IPS-NIHi7 (cell line): ENCODE measurements around the gene CHST15.
A peak's percentile ranks its signal among the peaks of the same experiment; 100 is the strongest.

Experiments used
- DNase-seq: peaks from one replicate; pipeline ENCODE4 v3.0.0; 2012; ENCODE audit warnings: mixed read lengths; ENCODE audit errors: extremely low spot score

The CHST15 gene

DNA sequence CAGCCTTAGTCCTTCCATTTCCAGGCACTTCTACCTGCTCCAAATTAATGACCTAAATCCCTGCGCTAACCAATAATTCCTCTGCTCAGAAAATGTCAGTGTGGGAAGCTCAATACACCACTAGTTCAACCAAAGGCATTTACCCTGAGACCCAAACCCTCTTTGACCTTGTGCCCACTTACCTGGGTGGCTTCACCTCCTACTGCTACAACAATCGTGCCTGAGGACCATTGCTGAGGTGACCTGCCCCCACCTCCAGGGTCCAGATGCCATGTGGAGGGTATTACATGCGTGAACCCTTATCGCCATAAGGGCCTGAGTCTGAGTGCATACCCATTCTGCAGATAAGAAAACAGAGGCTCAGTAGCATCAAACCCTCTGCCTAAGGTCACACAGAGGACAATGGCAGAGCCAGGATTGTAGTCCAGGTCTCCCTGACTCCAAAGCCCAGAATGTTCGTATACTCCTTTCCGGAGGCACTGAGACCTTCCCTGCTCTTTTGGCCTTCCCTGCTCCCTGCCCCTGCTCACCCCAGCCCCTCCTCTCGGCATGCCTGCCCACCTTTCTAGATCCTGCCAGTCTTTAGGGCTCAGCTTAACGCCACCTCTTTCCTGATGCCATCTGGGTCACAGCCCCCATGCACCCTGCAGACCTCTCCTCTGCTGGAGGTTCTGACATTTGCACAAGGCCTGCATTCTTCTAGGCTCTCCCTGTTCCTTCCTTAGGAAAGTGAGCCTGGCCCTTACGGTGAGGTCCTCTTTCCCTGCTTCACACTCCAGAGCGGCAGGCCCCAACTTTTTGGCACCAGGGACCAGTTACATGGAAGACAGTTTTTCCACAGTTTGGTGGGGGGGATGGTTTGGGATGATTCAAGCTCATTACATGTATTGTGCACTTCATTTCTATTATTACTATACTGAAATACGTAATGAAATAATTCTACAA is 94.9 kb downstream of the CHST15 start:
- peak; percentile 2 for DNase-seq

DNA sequence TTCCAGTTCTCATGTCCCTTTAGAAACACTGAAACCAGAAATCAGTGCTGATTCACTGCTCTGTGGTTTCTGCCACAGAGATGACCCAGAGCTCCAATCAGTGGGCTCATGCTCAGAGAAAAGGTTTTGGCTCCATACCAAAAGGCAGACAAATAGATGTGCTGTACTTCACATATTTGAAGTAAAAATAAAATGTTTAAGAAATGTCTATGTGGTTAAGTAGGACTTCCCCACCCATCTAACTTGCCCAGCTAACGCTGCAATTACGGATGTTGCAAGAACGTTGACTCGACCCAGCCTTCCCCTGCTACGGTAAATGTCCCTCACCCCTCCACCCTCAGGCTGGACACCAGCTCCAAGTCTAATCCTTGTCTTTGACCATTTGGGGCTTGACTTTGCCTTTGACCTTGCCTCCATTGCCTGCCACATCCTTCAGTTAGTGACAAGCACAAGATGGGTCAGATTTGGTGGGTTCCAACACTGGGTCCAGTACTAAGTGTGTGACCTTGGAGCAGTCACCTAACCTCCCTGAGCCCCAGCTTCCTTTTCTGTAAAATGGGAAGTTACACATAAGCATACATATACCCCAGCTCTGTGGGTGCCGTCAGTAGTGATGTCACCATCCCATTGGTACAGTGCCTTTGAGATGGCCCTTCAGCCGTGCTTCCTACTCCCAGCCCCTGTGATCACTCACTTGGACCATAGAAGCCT is 95.8 kb downstream of the CHST15 start:
- peak; percentile 2 for DNase-seq

DNA sequence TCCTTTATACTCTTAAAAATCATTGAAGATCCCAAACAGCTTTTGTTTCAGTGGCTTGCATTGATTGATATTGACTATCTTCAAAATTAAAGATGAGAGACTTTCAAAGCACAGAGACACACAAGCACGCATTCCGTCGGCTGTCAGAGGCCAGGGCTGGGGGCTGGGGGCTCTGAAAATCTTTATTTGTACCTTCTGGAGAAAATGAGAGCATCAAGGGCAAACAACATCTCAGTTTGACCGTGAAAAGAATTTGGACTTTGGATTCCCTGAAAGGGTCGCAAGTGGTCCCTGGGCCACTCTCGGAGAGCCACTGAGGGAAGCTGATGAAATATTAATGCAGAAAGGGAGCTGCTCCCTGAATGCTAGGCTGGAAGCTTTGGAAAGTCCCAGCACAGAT is 96.4 kb downstream of the CHST15 start:
- no peak for DNase-seq

DNA sequence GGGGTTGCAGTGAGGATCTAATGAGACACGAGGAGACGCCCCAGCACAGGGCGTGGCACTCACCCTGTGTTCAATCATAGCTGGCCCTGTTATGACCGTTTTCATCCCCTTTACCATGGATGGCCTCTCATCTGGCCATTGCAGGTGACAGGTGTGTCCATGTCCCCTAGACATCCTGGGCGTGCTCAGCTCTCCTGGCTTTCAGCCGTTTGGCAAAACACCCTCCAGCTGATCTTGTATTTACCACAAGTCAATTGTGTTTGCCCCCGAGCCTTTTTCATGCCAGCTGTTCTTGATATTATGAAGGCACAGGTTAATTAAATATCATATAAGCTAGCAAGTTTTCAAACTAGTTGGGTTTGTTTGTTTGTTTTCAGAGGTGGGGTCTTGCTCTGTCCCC is 97.1 kb downstream of the CHST15 start:
- DNase-seq: no peak

DNA sequence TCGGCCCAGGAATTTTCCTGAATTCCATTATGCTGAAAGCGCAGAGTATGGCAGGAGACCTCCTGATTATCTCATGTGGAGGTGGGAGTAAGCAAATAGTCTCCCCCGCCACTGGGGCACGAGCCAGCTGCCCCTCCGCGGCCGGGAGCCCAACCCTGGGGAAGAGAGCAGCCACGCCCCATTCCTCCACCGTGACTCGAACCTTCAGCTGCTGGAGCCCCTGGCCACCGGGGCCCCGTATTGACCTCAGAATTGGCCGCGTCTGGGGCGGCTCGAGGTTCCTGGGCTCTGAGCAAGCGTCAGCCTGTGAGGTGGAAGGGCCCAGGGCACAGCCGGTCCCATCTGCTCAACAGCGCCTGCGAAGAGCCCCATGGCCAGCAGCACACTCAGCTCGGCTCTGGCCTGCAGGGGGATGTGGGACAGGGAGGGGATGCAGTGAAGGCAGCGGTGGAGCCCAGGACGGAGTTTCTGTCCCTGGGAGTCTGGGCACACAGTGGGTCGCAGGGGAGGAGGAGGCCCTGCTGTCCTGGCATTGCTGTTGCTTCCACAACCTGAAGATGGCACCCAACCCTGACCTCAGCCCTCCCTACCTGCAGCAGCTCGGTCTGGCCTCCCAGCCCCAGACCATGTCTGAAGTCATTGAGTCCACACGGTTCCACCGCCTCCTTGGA is 97.8 kb downstream of the CHST15 start:
- peak; percentile 86 for DNase-seq

DNA sequence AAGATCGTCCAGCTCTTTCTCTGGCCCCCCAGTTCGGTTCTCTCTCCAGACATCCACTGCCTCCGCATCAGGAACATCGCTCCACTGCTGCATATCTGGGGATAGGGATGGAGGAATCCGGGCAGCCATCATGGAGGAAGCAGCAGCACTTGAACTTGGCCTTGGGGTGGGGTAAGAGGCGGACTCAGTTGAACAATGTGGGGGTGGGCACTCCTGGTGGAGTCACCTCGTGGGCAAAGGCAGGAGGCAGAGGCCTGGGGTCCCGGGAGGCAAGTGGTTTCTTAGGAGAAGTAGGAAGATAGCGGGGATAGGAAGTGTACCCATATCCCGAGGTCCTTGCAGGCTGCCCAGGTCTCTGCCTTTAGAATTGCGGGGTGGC is 98.3 kb downstream of the CHST15 start:
- DNase-seq: no peak

DNA sequence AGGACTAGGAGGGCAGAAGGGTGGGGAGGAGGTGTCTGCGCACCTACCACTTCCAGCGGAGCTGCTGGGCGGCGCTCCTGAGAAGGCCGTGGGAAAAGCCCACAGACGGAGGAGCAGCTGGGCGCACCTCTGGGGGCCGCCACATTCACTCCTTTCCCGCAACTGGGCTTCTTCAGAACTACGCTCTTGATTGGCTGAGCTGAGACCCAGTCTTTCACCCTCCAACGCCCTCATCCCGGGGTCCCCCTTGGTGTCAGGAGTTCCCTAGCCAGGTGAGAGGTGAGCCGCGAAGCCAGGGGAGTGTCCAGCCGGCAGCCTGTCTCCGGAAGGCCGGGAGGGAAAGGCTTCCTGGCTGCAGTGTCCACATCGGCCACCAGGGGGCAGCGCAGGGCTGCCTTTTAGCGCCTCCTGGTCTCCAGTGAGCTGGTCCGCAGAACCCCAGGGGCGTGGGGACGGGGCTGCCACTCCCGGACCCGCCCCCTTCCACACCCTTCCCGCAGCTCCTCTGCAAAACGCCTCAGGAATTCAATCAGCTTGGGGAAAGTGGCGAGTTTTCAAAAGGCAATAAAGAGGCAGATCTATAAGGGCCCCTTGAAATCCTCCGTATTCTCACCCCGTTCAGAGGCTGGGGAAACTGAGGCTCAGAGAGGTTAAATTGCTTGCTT is 98.8 kb downstream of the CHST15 start:
- DNase-seq: peak; percentile 93

DNA sequence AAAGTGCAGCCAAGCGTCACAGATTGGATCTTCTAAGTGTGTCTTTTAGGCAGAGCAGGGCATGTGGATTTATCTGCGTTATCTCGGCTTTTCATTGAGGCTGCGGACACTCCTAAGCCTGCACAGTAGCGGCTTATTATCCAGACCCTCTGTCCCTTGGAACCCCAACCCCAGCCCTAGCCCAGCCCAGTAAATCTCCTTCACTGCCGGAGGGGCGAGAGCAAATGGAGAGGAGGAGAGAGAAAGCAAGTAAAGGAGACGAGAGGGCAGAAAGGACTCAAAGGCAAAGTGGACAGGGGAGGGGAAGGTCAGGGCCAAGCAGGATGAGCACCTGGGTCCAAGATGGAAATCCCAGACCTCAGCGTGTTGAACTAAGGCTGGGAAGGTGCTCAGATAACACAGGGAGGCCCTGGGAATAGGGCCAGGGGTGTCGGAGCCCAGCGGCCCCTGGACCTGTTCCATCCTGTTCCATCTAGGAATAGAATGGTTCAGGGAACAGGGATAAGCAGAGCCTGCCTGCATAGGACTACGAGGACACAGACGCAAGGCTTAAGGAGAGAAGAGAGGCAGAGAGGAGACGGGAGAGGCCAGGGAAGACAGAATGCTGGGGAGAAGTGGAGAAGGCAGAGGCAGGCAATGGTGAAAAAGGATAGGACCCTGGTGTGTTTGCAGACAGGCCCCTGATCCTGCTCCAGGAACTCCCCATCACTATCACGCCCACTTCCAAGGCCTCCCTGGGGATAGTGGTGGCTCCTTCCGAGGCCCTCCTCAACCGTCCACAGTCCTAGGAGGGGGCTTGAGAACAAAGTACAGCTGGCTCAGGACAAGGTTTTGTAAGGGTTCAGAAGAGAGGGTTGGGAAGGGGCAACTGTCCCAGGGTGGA is 99.6 kb downstream of the CHST15 start:
- DNase-seq: peak; percentile 4

DNA sequence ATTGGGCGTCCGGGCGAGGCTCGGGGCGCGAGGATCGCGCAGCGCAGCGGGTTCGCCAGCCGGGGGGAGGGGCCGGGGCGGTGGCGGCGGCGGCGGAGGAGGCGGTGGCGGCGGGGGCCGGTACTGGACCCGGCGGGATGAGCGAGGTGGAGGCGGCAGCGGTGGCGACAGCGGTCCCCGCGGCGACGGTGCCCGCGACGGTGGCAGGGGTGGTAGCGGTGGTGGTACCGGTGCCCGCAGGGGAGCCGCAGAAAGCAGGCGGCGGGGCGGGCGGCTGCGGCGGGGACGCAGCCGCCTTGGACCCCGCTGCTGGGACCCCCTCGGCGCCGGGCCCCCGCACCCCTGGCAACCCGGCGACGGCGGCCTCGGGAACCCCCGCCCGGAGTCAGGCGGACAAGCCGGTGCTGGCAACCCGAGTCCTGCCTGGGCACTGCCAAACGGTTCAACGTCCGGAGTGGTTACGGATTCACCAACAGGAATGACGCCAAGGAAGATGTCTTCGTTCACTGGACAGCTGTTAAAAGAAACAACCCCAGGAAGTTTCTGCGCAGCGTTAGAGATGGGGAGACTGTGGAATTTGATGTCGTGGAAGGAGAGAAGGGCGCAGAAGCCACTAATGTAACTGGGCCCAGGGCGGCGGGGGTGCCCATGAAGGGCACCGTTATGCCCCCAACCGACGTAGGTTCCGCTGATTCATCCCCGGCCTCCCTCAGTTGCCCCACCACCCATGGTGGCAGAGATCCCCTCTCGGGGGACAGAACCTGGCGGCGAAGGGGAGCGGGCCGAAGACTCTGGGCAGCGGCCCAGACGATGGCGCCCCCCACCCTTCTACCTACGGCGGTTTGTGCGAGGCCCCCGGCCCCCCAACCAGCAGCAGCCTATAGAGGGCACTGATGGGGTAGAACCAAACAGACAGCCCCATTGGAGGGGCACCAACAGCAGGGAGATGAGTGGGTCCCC is 101.5 kb downstream of the CHST15 start:
- peak; percentile 10 for DNase-seq

DNA sequence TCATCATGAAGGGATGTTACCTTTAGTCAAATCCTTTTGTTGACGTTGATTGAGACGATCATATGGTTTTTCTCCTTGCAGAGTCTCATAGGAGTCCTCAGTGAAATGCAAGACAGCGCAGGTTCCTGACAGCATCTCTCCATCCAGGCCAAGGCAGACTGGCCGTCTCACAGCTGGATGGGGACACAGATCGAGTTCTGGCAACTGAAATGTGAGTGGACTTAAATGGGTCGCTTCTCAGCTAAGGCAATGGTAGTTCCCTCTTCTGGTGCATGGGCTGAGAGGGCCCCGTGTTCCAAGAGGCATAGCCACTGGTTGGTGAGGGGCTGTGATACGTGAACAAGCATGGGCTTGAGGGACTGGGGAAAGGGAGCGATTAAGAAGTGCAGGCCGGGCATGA is 102.5 kb downstream of the CHST15 start:
- DNase-seq: peak; percentile 3

DNA sequence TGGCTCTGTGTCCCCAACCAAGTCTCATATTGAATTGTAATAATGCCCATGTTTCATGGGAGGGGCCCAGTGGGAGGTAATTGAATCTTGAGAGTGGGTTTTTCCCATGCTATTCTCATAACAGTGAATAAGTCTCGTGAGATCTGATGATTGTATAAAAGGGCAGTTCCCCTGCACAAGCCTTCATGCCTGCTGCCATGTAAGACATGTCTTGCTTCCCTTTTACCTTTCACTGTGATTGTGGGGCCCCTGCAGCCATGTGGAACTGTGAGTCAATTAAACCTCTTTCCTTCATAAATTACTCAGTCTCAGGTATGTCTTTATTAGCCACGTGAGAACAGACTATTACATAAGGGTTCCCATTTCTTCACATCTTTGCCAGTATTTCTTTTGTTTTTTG is 104.7 kb downstream of the CHST15 start:
- no peak for DNase-seq

DNA sequence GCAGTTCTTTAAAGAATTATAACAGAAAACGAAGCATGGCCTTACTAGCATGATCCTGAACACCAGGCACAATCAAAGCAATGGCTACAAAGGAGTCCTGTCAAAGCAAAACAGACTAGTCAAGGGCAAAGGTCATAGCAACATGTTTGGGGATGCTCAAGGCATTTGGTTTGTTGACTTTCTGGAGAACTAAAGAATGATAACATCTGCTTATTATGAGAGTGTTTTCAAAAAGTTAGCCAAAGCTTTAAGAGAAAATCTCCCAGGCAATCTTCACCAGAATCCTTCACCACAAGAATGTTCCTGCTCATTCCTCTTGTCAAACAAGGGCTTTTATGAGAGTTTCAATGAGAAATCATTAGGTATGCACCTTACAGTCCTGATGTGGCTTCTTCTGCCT is 106.7 kb downstream of the CHST15 start:
- DNase-seq: no peak

DNA sequence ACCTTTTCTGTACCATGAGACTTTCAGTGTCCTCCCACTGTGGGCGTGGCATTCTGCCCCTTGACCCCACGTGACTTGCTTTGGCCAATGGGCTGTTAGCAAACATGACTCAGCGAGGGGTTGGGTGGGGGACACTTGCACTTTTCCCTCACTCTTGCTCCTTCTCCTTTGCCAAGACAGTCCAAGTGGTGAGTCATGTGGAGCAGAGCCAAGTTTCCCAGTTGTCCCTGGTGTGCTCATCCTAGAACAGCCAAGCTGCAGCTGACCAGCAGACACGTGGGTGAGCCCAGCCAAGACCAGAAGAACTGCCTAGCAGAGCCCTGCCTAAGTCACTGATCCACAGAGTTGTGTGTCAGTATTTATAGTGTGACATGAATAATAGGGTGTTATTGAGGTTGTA is 119.0 kb downstream of the CHST15 start:
- no peak for DNase-seq

DNA sequence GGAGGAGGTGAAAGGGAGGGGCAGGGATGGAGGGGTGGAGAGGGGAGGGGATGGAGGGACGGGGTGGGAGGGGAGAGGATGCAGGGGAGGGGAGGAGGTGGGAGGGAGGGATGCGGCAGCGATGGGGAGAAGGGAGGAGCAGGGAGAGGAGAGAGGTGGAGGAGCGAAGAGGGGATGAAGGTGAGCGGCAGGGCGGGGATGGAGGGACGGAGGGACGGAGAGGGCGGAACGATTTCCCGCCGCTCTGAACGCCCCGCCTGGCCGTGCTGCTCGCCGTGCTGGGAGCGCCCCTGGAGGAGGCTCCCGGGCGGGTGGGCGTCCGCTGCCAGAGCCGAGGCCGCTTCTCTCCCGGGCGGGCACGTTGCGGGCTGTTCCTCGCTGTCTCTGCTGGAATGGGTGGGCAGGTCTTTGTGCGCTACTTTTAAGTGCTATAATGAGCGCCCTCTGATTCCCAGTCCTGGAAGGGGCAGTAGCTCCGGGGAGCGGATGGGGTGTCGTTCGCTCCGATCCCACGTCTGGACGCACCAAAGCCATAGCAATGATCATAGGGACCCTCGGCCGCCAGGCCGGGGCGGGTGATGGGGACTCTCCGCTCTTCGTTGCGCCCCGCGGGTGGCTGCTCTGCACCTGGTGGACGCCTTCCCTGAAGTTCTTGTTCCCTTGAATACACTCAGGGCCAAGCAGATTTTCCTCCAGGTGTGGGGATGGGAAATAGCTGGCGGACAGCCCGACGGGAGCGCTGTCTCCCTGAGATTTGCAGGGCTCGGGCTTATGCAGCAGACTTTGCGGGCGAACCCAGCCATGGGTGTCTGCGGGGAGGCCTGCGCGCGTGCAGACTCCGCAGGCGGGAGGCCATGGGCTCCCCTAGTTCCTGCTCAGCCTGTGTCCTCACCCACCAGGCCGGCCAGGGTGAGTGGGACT is 120.7 kb downstream of the CHST15 start:
- DNase-seq: peak; percentile 71

DNA sequence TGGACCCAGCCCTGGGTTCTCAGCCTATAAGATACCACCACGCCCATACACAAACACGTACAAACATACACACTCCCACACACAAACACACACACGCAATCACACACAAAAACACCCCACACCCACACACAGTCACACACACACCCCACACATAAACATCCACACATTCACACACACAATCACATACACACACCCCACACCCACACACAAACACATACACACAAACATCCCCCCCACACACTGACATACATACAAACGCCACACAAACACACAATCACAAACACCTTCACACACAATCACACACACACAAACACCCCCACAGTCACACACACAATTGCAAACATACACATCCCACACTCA is 122.5 kb downstream of the CHST15 start:
- no peak for DNase-seq

DNA sequence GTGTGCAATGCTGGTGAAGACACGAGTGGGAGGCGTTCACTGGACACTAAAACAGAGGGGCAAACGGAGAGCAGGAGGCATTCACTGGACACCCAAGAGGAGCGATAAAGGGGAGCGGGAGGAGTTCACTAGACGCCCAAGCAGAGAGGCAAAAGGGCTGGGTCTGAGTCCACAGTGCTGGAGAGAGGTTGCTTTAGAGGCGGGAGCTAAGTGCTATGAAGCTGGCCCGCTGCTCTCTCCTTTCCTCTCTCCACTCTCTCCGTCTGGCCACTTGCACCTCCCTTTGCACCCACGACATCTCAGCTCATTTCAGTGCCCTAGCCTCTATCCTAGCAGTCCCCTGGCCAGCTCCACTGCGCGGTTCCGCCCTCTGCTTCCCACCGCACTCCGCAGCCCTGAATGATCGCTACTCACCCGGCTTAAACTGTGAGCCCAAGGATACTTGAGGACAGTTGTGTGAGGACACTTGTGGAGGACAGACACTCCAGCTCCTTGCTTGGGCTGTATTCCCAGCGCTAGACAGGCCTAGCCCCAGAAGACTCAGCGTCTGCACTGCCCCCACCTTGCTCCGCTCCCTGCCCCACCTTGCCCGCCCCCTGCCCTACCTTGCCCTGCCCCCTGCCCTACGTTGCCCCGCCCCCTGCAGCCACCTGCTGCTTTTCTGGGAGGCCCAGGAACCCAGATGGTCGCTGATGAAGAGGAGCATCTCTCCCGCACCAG is 123.0 kb downstream of the CHST15 start:
- DNase-seq: peak; percentile 38

DNA sequence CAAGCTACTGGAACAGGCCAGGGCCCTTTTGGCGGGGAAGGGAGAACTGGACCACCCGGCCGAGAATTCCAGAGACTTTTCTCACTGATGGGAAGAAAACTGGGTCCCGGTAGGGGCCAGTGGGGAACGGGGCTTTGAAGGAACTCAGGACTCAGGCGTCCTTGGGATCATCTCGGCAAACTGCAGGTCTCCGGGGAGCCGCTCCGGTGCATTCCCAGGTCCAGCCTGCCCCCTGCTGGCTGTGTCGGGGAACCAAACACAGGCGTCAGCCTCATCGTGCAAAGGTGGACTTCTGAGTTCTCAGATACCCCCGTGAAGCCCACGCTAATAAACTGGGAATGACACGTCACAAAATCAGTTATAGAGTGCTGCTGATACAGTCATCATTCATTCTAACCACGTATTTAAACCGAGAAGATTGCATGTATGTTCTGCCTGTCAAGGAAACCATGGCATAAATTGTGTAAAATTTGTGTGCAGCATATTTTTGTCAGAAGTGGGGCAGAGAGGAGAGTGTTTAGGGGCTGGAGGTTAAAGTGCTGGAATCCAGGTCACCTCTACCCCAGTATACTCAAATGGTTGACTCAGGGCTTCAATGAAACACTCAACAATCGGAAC is 125.7 kb downstream of the CHST15 start:
- peak; percentile 92 for DNase-seq

DNA sequence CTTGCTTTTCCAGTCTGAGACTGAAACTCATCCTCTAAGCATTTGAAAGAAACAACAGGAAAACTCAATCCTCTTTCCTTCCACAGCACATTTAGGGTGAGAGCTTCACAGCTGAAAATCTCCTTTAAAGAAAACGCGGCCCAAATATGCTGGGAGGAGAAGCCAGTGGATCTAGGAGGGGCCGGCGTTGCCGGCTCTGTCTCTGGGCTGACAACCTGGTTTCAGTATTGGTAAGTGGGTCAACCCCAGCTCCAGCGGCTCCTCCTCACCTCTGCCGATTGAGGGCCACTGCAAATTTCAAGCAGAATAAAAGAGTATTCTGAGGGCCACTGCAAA is 126.5 kb downstream of the CHST15 start:
- DNase-seq: no peak
